ENCODE data around the gene GAL3ST1. TPM values are rescaled to one million over a fixed set of nuclear protein-coding genes. Genes with fewer than 3 reads are reported as not detected.
A peak's percentile ranks its signal among the peaks of the same experiment; 100 is the strongest.

The GAL3ST1 gene
- total and polyA plus RNA-seq, 2 experiments from 2014 or later: 1.5 to 2.9 TPM

- Histone ChIP-seq H3K36me3 (no peaks in the 10 kb centered on the region), H3K27me3 (no peaks in the 10 kb centered on the region), H3K27ac (peak overlapping the region; percentile 38), H3K9me3 (ENCODE audit: low read depth) (no peaks in the 10 kb centered on the region), H3K4me1 (ENCODE audit: low read depth) (peaks cover 16% of the 10 kb centered on the region), H3K4me3 (peak overlapping the region; percentile 36)
- no peak for TF ChIP-seq CTCF (IDR thresholded peaks at IDR 0.05; ENCODE audit: low read depth, low read length)
- DNase-seq (ENCODE audit: low read depth in 1 of 2, low spot score in 1 of 2): no peak
Measured at GRCh38 chr22:30607300-30607930, 33.0 kb upstream of the GAL3ST1 start.

- peak within 1 kb of the TSS; percentile 38 for H3K27ac ChIP-seq
- H3K27me3 ChIP-seq: no peaks in the 10 kb centered on the region
- H3K36me3 ChIP-seq: no peaks in the 10 kb centered on the region
- H3K9me3 ChIP-seq (ENCODE audit: low read depth): no peaks in the 10 kb centered on the region
- peaks cover 16% of the 10 kb centered on the region for H3K4me1 ChIP-seq (ENCODE audit: low read depth)
- H3K4me3 ChIP-seq: peak within 1 kb of the TSS; percentile 36
- TF ChIP-seq CTCF (IDR thresholded peaks at IDR 0.05; ENCODE audit: low read depth, low read length): peak; percentile 1
- DNase-seq (ENCODE audit: low read depth in 1 of 2, low spot score in 1 of 2): peak; percentile 83 to 84
Measured at GRCh38 chr22:30606455-30607299, 32.2 kb upstream of the GAL3ST1 start, which contains the start of gene TCN2. TSS of gene TCN2 (plus strand) at chr22:30607174. CDS start at chr22:30607332, 158 bp downstream.

- peak; percentile 79 for TF ChIP-seq CTCF (IDR thresholded peaks at IDR 0.05; ENCODE audit: low read depth, low read length)
- H3K9me3 ChIP-seq (ENCODE audit: low read depth): no peaks in the 10 kb centered on the region
- peak; percentile 44 to 61 for DNase-seq (ENCODE audit: low read depth in 1 of 2, low spot score in 1 of 2)
- no peaks in the 10 kb centered on the region for H3K36me3 ChIP-seq
- H3K4me3 ChIP-seq: peak overlapping the region; percentile 36
- H3K4me1 ChIP-seq (ENCODE audit: low read depth): peaks cover 16% of the 10 kb centered on the region
- no peak overlapping the region for H3K27ac ChIP-seq
- H3K27me3 ChIP-seq: no peaks in the 10 kb centered on the region
Measured at GRCh38 chr22:30605449-30606110, 31.1 kb upstream of the GAL3ST1 start.

- H3K4me1 ChIP-seq (ENCODE audit: low read depth): peaks cover 16% of the 10 kb centered on the region
- H3K27me3 ChIP-seq: no peaks in the 10 kb centered on the region
- H3K4me3 ChIP-seq: no peak overlapping the region
- no peak for DNase-seq (ENCODE audit: low read depth in 1 of 2, low spot score in 1 of 2)
- no peaks in the 10 kb centered on the region for H3K36me3 ChIP-seq
- no peak for TF ChIP-seq CTCF (IDR thresholded peaks at IDR 0.05; ENCODE audit: low read depth, low read length)
- no peak overlapping the region for H3K27ac ChIP-seq
- H3K9me3 ChIP-seq (ENCODE audit: low read depth): no peaks in the 10 kb centered on the region
Measured at GRCh38 chr22:30604723-30605122, 30.3 kb upstream of the GAL3ST1 start.

GRCh38 chr22:30603801-30604200 lies 29.3 kb upstream of the GAL3ST1 start:
- no peaks in the 10 kb centered on the region for H3K36me3 ChIP-seq
- peak overlapping the region; percentile 34 for H3K27ac ChIP-seq
- no peak for TF ChIP-seq CTCF (IDR thresholded peaks at IDR 0.05; ENCODE audit: low read depth, low read length)
- no peak for DNase-seq (ENCODE audit: low read depth in 1 of 2, low spot score in 1 of 2)
- H3K4me3 ChIP-seq: no peak overlapping the region
- no peaks in the 10 kb centered on the region for H3K27me3 ChIP-seq
- H3K4me1 ChIP-seq (ENCODE audit: low read depth): peaks cover 16% of the 10 kb centered on the region
- no peaks in the 10 kb centered on the region for H3K9me3 ChIP-seq (ENCODE audit: low read depth)
